SJSA1 (cell line): ENCODE measurements around the gene TCHHL1. TPM values are rescaled to one million over a fixed set of nuclear protein-coding genes. Genes with fewer than 3 reads are reported as not detected.
"Not testable (repeated sequence)": the region's sequence is repeated elsewhere in the genome, so short reads cannot be mapped to it uniquely, and the experiment has no call there.

Experiments used
- DNase-seq, 2 experiments: peaks; one replicate each; pipeline ENCODE4 v3.0.0-alpha.2; 2015 to 2020; ENCODE audit warnings: low spot score in 2 of 2, low read depth in 1 of 2
- H3K27ac ChIP-seq: fragments of 250-450 bp; sonication (Bioruptor Pico); 2 replicates; pipeline ENCODE4 v1.5.1; 2020; ENCODE audit warnings: mild to moderate bottlenecking, moderate library complexity
- H3K27me3 ChIP-seq: fragments of 250-450 bp; sonication (Bioruptor Pico); replicated peaks from 2 replicates; pipeline ENCODE4 v1.5.1; 2020; ENCODE audit warnings: mild to moderate bottlenecking, moderate library complexity
- H3K36me3 ChIP-seq: fragments of 250-450 bp; sonication (Bioruptor Pico); 2 replicates; pipeline ENCODE4 v1.5.1; 2020; ENCODE audit warnings: mild to moderate bottlenecking
- H3K4me1 ChIP-seq: fragments of 250-450 bp; sonication (Bioruptor Pico); replicated peaks from 2 replicates; pipeline ENCODE4 v1.6.1; 2021; ENCODE audit warnings: mild to moderate bottlenecking
- H3K4me3 ChIP-seq: fragments of 250-450 bp; sonication (Bioruptor Pico); 2 replicates; pipeline ENCODE4 v1.5.1; 2020; ENCODE audit warnings: mild to moderate bottlenecking
- H3K9me3 ChIP-seq: fragments of 250-450 bp; sonication (Bioruptor Pico); replicated peaks from 2 replicates; pipeline ENCODE4 v1.5.1; 2020; ENCODE audit warnings: mild to moderate bottlenecking
- total RNA-seq: library from RNA; depleted of rRNA; stranded (reverse); fragments of >200 nt; shearing (Covaris generic); gene quantifications from 2 replicates; pipeline ENCODE4 v1.2.3, GENCODE V29; 2014

TCHHL1 gene
- total RNA-seq, 1 experiment from 2014 or later, result not detected

GRCh38 chr1:152109231-152109997 lies 20.6 kb upstream of the TCHHL1 start:
- no peak overlapping the region for H3K27ac ChIP-seq
- no peak overlapping the region for H3K4me3 ChIP-seq
- DNase-seq, result no peak
- H3K9me3 ChIP-seq, result peaks cover 13% of the 10 kb centered on the region; the same call in 1 of the 2 replicates
- peaks cover 24% of the 10 kb centered on the region for H3K4me1 ChIP-seq
- H3K36me3 ChIP-seq, result no peaks in the 10 kb centered on the region
- peaks cover 70% of the 10 kb centered on the region for H3K27me3 ChIP-seq

- Histone ChIP-seq H3K27ac (no peak overlapping the region), H3K27me3 (peaks cover 67% of the 10 kb centered on the region), H3K9me3 (peaks cover 13% of the 10 kb centered on the region; the same call in 1 of the 2 replicates), H3K4me3 (no peak overlapping the region), H3K36me3 (no peaks in the 10 kb centered on the region), H3K4me1 (peaks cover 24% of the 10 kb centered on the region)
- no peak for DNase-seq
These were observed 20.0 kb upstream of the TCHHL1 start for GRCh38 chr1:152108882-152109222.

- no peaks in the 10 kb centered on the region for H3K36me3 ChIP-seq
- DNase-seq, result no peak
- no peak overlapping the region for H3K4me3 ChIP-seq
- peaks cover 10% of the 10 kb centered on the region; the same call in 1 of the 2 replicates for H3K9me3 ChIP-seq
- H3K4me1 ChIP-seq, result peaks cover 24% of the 10 kb centered on the region
- H3K27me3 ChIP-seq, result peaks cover 66% of the 10 kb centered on the region
- no peak overlapping the region for H3K27ac ChIP-seq
These were observed 19.4 kb upstream of the TCHHL1 start for GRCh38 chr1:152107984-152108881.

GRCh38 chr1:152107031-152107983 lies 18.4 kb upstream of the TCHHL1 start:
- DNase-seq, result no peak
- Histone ChIP-seq H3K27me3 (peaks cover 64% of the 10 kb centered on the region), H3K4me1 (peaks cover 18% of the 10 kb centered on the region), H3K27ac (no peak overlapping the region), H3K36me3 (no peaks in the 10 kb centered on the region), H3K9me3 (peaks cover 8% of the 10 kb centered on the region; the same call in 1 of the 2 replicates), H3K4me3 (no peak overlapping the region)

- Histone ChIP-seq H3K27ac (no peak overlapping the region), H3K4me3 (no peak overlapping the region), H3K9me3 (0 out of 2 replicates have a peak, but pooled peaks cover 4% of the 10 kb centered on the region), H3K36me3 (no peaks in the 10 kb centered on the region), H3K27me3 (peaks cover 55% of the 10 kb centered on the region), H3K4me1 (no peaks in the 10 kb centered on the region)
- DNase-seq, result no peak
These were observed 16.0 kb upstream of the TCHHL1 start for GRCh38 chr1:152104854-152105253.

GRCh38 chr1:152096931-152097330 lies 8.1 kb upstream of the TCHHL1 start:
- no peaks in the 10 kb centered on the region for H3K9me3 ChIP-seq
- H3K4me3 ChIP-seq, result no peak overlapping the region
- H3K36me3 ChIP-seq, result no peaks in the 10 kb centered on the region
- H3K27ac ChIP-seq, result no peak overlapping the region
- H3K27me3 ChIP-seq, result peaks cover 37% of the 10 kb centered on the region
- H3K4me1 ChIP-seq, result no peaks in the 10 kb centered on the region
- no peak for DNase-seq

- peaks cover 38% of the 10 kb centered on the region for H3K27me3 ChIP-seq
- no peaks in the 10 kb centered on the region for H3K9me3 ChIP-seq
- no peak overlapping the region for H3K27ac ChIP-seq
- no peak for DNase-seq
- H3K36me3 ChIP-seq, result no peaks in the 10 kb centered on the region
- no peaks in the 10 kb centered on the region for H3K4me1 ChIP-seq
- H3K4me3 ChIP-seq, result no peak overlapping the region
These were observed 2.1 kb downstream of the TCHHL1 start for GRCh38 chr1:152086760-152087159.

GRCh38 chr1:152084853-152085252 lies 4.0 kb downstream of the TCHHL1 start:
- DNase-seq, result no peak
- no peaks in the 10 kb centered on the region for H3K9me3 ChIP-seq
- peaks cover 24% of the 10 kb centered on the region for H3K27me3 ChIP-seq
- H3K27ac ChIP-seq, result no peak overlapping the region
- H3K36me3 ChIP-seq, result no peaks in the 10 kb centered on the region
- H3K4me1 ChIP-seq, result no peaks in the 10 kb centered on the region
- no peak overlapping the region for H3K4me3 ChIP-seq

- not testable (repeated sequence) for H3K27ac ChIP-seq, DNase-seq, H3K4me1 ChIP-seq, H3K27me3 ChIP-seq, H3K9me3 ChIP-seq, H3K36me3 ChIP-seq, H3K4me3 ChIP-seq
These were observed 7.8 kb downstream of the TCHHL1 start for GRCh38 chr1:152081026-152081425.

- DNase-seq, H3K4me3 ChIP-seq, H3K9me3 ChIP-seq, H3K4me1 ChIP-seq, H3K27me3 ChIP-seq, H3K36me3 ChIP-seq, H3K27ac ChIP-seq: not testable (repeated sequence)
These were observed 8.4 kb downstream of the TCHHL1 start for GRCh38 chr1:152080494-152080893.

GRCh38 chr1:152078831-152079441 lies 9.9 kb downstream of the TCHHL1 start:
- no peak overlapping the region for H3K4me3 ChIP-seq
- no peaks in the 10 kb centered on the region for H3K9me3 ChIP-seq
- no peaks in the 10 kb centered on the region for H3K4me1 ChIP-seq
- H3K27ac ChIP-seq, result no peak overlapping the region
- no peaks in the 10 kb centered on the region for H3K36me3 ChIP-seq
- H3K27me3 ChIP-seq, result peaks cover 1% of the 10 kb centered on the region
- DNase-seq, result no peak

GRCh38 chr1:152072311-152072710 lies 16.6 kb downstream of the TCHHL1 start:
- DNase-seq, result no peak
- H3K27ac ChIP-seq, result no peak overlapping the region
- no peaks in the 10 kb centered on the region for H3K9me3 ChIP-seq
- H3K4me3 ChIP-seq, result no peak overlapping the region
- peaks cover 18% of the 10 kb centered on the region for H3K27me3 ChIP-seq
- H3K36me3 ChIP-seq, result no peaks in the 10 kb centered on the region
- no peaks in the 10 kb centered on the region for H3K4me1 ChIP-seq

GRCh38 chr1:152071123-152071522 lies 17.7 kb downstream of the TCHHL1 start:
- no peak overlapping the region for H3K4me3 ChIP-seq
- H3K27ac ChIP-seq, result no peak overlapping the region
- DNase-seq, result no peak
- no peaks in the 10 kb centered on the region for H3K4me1 ChIP-seq
- H3K27me3 ChIP-seq, result peaks cover 18% of the 10 kb centered on the region
- no peaks in the 10 kb centered on the region for H3K9me3 ChIP-seq
- H3K36me3 ChIP-seq, result no peaks in the 10 kb centered on the region
